ENCODE data around the gene NXPH4. TPM values are rescaled to one million over a fixed set of nuclear protein-coding genes. Genes with fewer than 3 reads are reported as not detected.

The NXPH4 gene
- total RNA-seq, 1 experiment from 2014 or later = 2.2 TPM

GRCh38 chr12:57203791-57204190 lies 12.8 kb upstream of the NXPH4 start:
- no peaks in the 10 kb centered on the region for H3K27me3 ChIP-seq (ENCODE audit: control insufficient read depth, insufficient read depth, low read length)
- no peak for DNase-seq
- H3K36me3 ChIP-seq (replicated peaks; ENCODE audit: control insufficient read depth, insufficient read depth, low read length) = peaks cover 55% of the 10 kb centered on the region
- no peak overlapping the region for H3K4me3 ChIP-seq (ENCODE audit: insufficient read depth, low read depth, low read length)

DNA sequence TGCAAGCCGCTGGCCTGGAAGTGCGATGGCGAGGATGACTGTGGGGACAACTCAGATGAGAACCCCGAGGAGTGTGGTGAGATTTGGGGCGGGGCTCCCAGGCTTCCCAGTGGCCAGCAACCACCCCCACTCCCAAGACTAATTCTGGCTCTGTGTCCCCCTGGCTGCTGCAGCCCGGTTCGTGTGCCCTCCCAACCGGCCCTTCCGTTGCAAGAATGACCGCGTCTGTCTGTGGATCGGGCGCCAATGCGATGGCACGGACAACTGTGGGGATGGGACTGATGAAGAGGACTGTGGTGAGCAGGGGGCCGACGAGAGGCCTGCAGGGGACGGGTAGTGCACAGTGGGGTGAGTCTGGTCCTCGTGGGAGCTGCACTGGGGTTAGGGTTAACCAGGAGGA lies 12.1 kb upstream of the NXPH4 start:
- H3K27me3 ChIP-seq (ENCODE audit: control insufficient read depth, insufficient read depth, low read length) = no peaks in the 10 kb centered on the region
- peaks cover 55% of the 10 kb centered on the region for H3K36me3 ChIP-seq (replicated peaks; ENCODE audit: control insufficient read depth, insufficient read depth, low read length)
- DNase-seq = no peak
- H3K4me3 ChIP-seq (ENCODE audit: insufficient read depth, low read depth, low read length) = no peak overlapping the region

DNA sequence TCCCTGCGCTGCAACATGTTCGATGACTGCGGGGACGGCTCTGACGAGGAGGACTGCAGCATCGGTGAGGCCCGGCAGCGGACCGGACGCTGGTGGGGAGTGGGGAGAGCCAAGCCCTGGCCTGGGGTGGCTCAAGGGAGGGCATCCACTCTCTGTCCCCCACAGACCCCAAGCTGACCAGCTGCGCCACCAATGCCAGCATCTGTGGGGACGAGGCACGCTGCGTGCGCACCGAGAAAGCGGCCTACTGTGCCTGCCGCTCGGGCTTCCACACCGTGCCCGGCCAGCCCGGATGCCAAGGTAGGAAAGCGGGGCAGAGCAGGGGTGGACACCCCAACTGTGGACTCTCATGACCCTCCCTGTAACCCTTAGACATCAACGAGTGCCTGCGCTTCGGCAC lies 11.4 kb upstream of the NXPH4 start:
- H3K36me3 ChIP-seq (replicated peaks; ENCODE audit: control insufficient read depth, insufficient read depth, low read length) = peaks cover 53% of the 10 kb centered on the region
- DNase-seq = no peak
- H3K27me3 ChIP-seq (ENCODE audit: control insufficient read depth, insufficient read depth, low read length) = no peaks in the 10 kb centered on the region

DNA sequence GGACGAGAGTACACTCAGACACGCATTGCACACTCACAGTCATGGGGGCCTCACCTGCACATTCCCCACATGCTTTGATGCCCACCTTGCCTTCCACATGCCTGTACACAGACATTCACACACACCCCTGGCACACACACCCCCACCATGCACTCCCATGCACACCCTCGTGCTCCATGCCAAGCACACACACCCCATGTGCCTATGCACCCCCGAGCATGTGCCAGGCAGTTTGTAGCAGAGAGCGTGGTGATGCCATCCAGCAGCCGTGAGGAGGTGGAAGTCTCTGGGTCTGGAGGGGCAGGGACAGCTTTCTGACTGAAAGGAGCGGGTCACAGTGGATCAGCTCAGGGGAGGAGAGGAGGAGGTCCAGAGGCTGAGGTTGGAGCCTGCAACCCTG lies 10.7 kb upstream of the NXPH4 start:
- Histone ChIP-seq H3K4me3 (ENCODE audit: insufficient read depth, low read depth, low read length) (no peak overlapping the region), H3K27me3 (ENCODE audit: control insufficient read depth, insufficient read depth, low read length) (no peaks in the 10 kb centered on the region), H3K36me3 (replicated peaks; ENCODE audit: control insufficient read depth, insufficient read depth, low read length) (peaks cover 56% of the 10 kb centered on the region)
- no peak for DNase-seq

More for the DNA sequence above, 11.4 kb upstream of the NXPH4 start:
- H3K4me3 ChIP-seq (ENCODE audit: insufficient read depth, low read depth, low read length) = no peak overlapping the region

GRCh38 chr12:57207731-57208630 lies 8.6 kb upstream of the NXPH4 start:
- H3K27me3 ChIP-seq (ENCODE audit: control insufficient read depth, insufficient read depth, low read length) = no peaks in the 10 kb centered on the region
- no peak overlapping the region for H3K4me3 ChIP-seq (ENCODE audit: insufficient read depth, low read depth, low read length)
- no peak for DNase-seq
- H3K36me3 ChIP-seq (replicated peaks; ENCODE audit: control insufficient read depth, insufficient read depth, low read length) = peaks cover 52% of the 10 kb centered on the region

- Histone ChIP-seq H3K36me3 (replicated peaks; ENCODE audit: control insufficient read depth, insufficient read depth, low read length) (peaks cover 47% of the 10 kb centered on the region), H3K27me3 (ENCODE audit: control insufficient read depth, insufficient read depth, low read length) (peaks cover under 1% of the 10 kb centered on the region; the same call in 1 of the 2 replicates), H3K4me3 (ENCODE audit: insufficient read depth, low read depth, low read length) (no peak overlapping the region)
- DNase-seq = no peak
Observed at GRCh38 chr12:57208631-57209282, 7.8 kb upstream of the NXPH4 start.

DNA sequence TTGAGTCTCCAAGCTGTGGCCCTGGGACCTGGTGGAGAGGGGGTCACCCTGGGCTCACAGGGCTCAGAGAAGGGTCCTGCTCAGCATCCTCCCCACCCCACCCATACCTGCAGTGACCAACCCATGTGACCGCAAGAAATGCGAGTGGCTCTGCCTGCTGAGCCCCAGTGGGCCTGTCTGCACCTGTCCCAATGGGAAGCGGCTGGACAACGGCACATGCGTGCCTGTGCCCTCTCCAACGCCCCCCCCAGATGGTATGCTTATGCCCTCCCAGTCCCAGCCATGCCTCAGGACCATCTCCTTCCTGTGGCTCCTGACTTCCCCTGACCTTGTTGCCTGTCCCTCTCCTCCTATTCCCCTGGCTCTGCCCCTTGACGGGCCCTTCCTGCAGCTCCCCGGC lies 6.7 kb upstream of the NXPH4 start:
- DNase-seq = no peak
- no peak overlapping the region for H3K4me3 ChIP-seq (ENCODE audit: insufficient read depth, low read depth, low read length)
- H3K36me3 ChIP-seq (replicated peaks; ENCODE audit: control insufficient read depth, insufficient read depth, low read length) = peaks cover 39% of the 10 kb centered on the region
- H3K27me3 ChIP-seq (ENCODE audit: control insufficient read depth, insufficient read depth, low read length) = peaks cover 12% of the 10 kb centered on the region

- peaks cover 17% of the 10 kb centered on the region for H3K27me3 ChIP-seq (ENCODE audit: control insufficient read depth, insufficient read depth, low read length)
- H3K4me3 ChIP-seq (ENCODE audit: insufficient read depth, low read depth, low read length) = no peak overlapping the region
- peaks cover 36% of the 10 kb centered on the region for H3K36me3 ChIP-seq (replicated peaks; ENCODE audit: control insufficient read depth, insufficient read depth, low read length)
- DNase-seq = no peak
Observed at GRCh38 chr12:57210461-57210860, 6.1 kb upstream of the NXPH4 start.

- DNase-seq = no peak
- Histone ChIP-seq H3K36me3 (replicated peaks; ENCODE audit: control insufficient read depth, insufficient read depth, low read length) (peaks cover 30% of the 10 kb centered on the region), H3K27me3 (ENCODE audit: control insufficient read depth, insufficient read depth, low read length) (peaks cover 24% of the 10 kb centered on the region), H3K4me3 (ENCODE audit: insufficient read depth, low read depth, low read length) (no peak overlapping the region)
Observed at GRCh38 chr12:57210926-57211692, 5.5 kb upstream of the NXPH4 start.

- Histone ChIP-seq H3K4me3 (ENCODE audit: insufficient read depth, low read depth, low read length) (no peak overlapping the region), H3K36me3 (replicated peaks; ENCODE audit: control insufficient read depth, insufficient read depth, low read length) (peaks cover 25% of the 10 kb centered on the region), H3K27me3 (ENCODE audit: control insufficient read depth, insufficient read depth, low read length) (peaks cover 31% of the 10 kb centered on the region)
- no peak for DNase-seq
Observed at GRCh38 chr12:57211791-57212700, 4.5 kb upstream of the NXPH4 start.

GRCh38 chr12:57212701-57213057 lies 3.9 kb upstream of the NXPH4 start:
- no peak for DNase-seq
- H3K27me3 ChIP-seq (ENCODE audit: control insufficient read depth, insufficient read depth, low read length) = peaks cover 37% of the 10 kb centered on the region
- H3K36me3 ChIP-seq (replicated peaks; ENCODE audit: control insufficient read depth, insufficient read depth, low read length) = peaks cover 23% of the 10 kb centered on the region
- H3K4me3 ChIP-seq (ENCODE audit: insufficient read depth, low read depth, low read length) = no peak overlapping the region

DNA sequence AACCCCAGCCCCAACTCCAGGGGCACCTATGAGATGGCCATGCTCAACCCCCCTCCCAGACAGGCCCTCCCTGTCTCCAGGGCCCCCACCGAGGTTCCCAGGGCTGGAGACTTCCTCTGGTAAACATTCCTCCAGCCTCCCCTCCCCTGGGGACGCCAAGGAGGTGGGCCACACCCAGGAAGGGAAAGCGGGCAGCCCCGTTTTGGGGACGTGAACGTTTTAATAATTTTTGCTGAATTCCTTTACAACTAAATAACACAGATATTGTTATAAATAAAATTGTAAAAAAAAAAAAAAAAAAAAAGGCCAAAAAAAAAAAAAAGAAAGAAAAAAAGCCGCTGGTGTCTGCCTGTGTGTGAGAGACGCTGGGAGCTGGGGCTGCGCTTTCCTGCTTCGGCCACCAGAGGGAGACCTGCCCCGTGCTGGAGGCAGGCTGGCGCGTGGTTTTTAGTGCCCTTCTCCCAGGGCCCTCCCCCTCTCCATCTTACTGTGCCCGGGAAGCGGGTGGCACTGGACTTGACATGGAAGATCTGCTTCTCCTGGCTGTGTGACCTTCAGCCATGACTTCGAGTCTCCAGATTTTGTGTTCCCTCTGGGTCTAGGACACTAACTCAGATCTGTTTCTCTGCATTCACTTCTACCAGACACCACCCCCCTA lies 3.4 kb upstream of the NXPH4 start:
- H3K4me3 ChIP-seq (ENCODE audit: insufficient read depth, low read depth, low read length) = no peak overlapping the region
- H3K27me3 ChIP-seq (ENCODE audit: control insufficient read depth, insufficient read depth, low read length) = peaks cover 42% of the 10 kb centered on the region
- DNase-seq = peak; percentile 96
- H3K36me3 ChIP-seq (replicated peaks; ENCODE audit: control insufficient read depth, insufficient read depth, low read length) = peaks cover 23% of the 10 kb centered on the region

GRCh38 chr12:57213763-57214397 lies 2.7 kb upstream of the NXPH4 start:
- Histone ChIP-seq H3K27me3 (ENCODE audit: control insufficient read depth, insufficient read depth, low read length) (peaks cover 49% of the 10 kb centered on the region), H3K36me3 (replicated peaks; ENCODE audit: control insufficient read depth, insufficient read depth, low read length) (peaks cover 20% of the 10 kb centered on the region), H3K4me3 (ENCODE audit: insufficient read depth, low read depth, low read length) (no peak overlapping the region)
- DNase-seq = no peak

Measured in H7 (cell line).